WTC11 (cell line): ENCODE results near the gene GDA.

Source experiments
- ATF6 ChIP-seq: sonication (generic); formaldehyde crosslinking; IDR thresholded peaks from 2 replicates; pipeline ENCODE4 v1.8.1; 2023; ENCODE audit warnings: mild to moderate bottlenecking, missing genetic modification reagents
- CTCF ChIP-seq: fragments of 200-600 bp; IDR thresholded peaks from 2 replicates; pipeline ENCODE4 v1.8.0; 2022; ENCODE audit warnings: antibody characterized with exemption
- E2F4 ChIP-seq: sonication (generic); formaldehyde crosslinking; IDR thresholded peaks from 2 replicates; pipeline ENCODE4 v1.8.1; 2022; ENCODE audit warnings: low read depth, mild to moderate bottlenecking, moderate library complexity, missing genetic modification reagents, borderline replicate concordance
- GRHL2 ChIP-seq: fragments of 250-450 bp; sonication (Bioruptor Pico); IDR thresholded peaks from 2 replicates; pipeline ENCODE4 v1.8.0; 2022; ENCODE audit warnings: mild to moderate bottlenecking, moderate library complexity; ENCODE audit not compliant: insufficient replicate concordance, severe bottlenecking
- MAX ChIP-seq: sonication (generic); formaldehyde crosslinking; IDR thresholded peaks from 2 replicates; pipeline ENCODE4 v1.8.0; 2022; ENCODE audit warnings: mild to moderate bottlenecking, missing genetic modification reagents
- NR2C2 ChIP-seq: sonication (generic); formaldehyde crosslinking; IDR thresholded peaks from 2 replicates; pipeline ENCODE4 v1.8.0; 2022; ENCODE audit warnings: mild to moderate bottlenecking, missing genetic modification reagents
- RELA ChIP-seq: sonication (generic); formaldehyde crosslinking; IDR thresholded peaks from 2 replicates; pipeline ENCODE4 v1.8.1; 2022; ENCODE audit warnings: missing genetic modification reagents, mild to moderate bottlenecking, borderline replicate concordance
- TCF7 ChIP-seq: sonication (generic); formaldehyde crosslinking; IDR thresholded peaks from 2 replicates; pipeline ENCODE4 v1.8.0; 2022; ENCODE audit warnings: mild to moderate bottlenecking, low read depth, missing genetic modification reagents, moderate library complexity
- USF2 ChIP-seq: sonication (generic); formaldehyde crosslinking; IDR thresholded peaks from 2 replicates; pipeline ENCODE4 v1.8.1; 2023; ENCODE audit warnings: mild to moderate bottlenecking, missing genetic modification reagents, moderate library complexity
- ZNF121 ChIP-seq: sonication (generic); formaldehyde crosslinking; IDR thresholded peaks from 2 replicates; pipeline ENCODE4 v1.8.0; 2023; ENCODE audit warnings: missing genetic modification reagents
- TF ChIP-seq, protein P1 (sequence below): sonication (generic); formaldehyde crosslinking; IDR thresholded peaks from 2 replicates; pipeline ENCODE4 v1.8.1; 2022; ENCODE audit warnings: missing genetic modification reagents, borderline replicate concordance
- TF ChIP-seq, protein P2 (sequence below): sonication (generic); formaldehyde crosslinking; IDR thresholded peaks from 2 replicates; pipeline ENCODE4 v1.8.0; 2022; ENCODE audit warnings: mild to moderate bottlenecking, missing genetic modification reagents

- TF ChIP-seq CTCF (no peak), NR2C2 (CRISPR knock-in tag) (no peak), ATF6 (no peak), RELA (CRISPR knock-in tag) (no peak), ZNF121 (no peak), E2F4 (CRISPR knock-in tag) (no peak), TCF7 (CRISPR knock-in tag) (no peak), GRHL2 (no peak), MAX (no peak), USF2 (no peak)
- TF ChIP-seq, protein P1, sequence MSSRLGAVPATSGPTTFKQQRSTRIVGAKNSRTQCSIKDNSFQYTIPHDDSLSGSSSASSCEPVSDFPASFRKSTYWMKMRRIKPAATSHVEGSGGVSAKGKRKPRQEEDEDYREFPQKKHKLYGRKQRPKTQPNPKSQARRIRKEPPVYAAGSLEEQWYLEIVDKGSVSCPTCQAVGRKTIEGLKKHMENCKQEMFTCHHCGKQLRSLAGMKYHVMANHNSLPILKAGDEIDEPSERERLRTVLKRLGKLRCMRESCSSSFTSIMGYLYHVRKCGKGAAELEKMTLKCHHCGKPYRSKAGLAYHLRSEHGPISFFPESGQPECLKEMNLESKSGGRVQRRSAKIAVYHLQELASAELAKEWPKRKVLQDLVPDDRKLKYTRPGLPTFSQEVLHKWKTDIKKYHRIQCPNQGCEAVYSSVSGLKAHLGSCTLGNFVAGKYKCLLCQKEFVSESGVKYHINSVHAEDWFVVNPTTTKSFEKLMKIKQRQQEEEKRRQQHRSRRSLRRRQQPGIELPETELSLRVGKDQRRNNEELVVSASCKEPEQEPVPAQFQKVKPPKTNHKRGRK (CRISPR knock-in tag) = no peak
- TF ChIP-seq, protein P2, sequence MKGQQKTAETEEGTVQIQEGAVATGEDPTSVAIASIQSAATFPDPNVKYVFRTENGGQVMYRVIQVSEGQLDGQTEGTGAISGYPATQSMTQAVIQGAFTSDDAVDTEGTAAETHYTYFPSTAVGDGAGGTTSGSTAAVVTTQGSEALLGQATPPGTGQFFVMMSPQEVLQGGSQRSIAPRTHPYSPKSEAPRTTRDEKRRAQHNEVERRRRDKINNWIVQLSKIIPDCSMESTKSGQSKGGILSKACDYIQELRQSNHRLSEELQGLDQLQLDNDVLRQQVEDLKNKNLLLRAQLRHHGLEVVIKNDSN (CRISPR knock-in tag) = no peak
Observed at GRCh38 chr9:72130321-72130720, 18.9 kb upstream of the GDA start.
